ENCODE data around the gene MICALL2.

MICALL2 gene

DNA sequence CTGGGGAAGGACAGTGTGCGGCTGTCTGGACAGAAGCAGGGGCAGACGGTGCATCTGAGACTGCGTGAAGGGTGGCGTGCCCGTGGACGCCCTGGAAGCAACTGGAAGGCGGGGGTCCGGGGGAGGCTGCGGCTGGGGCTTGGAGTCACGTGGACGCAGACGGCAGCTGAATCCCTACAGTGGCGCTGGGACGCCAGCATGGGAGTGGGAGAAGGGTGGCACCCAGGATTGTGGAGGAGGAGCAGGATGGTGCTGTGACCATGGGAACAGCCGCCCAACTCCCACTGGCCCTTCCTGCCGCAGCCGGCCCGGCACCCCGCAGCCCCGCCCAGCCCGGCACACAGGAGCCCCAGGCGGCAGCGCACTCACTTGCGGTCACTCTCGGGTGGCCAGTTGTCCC lies 35.2 kb upstream of the MICALL2 start:
- in situ Hi-C loops (cut with MboI; ENCODE audit: low pct_unique_long_range_greater_than_20kb, low sequenced_read_pairs), result no loop called here
- no peak for DNase-seq

GRCh38 chr7:1493571-1493970 lies 34.3 kb upstream of the MICALL2 start:
- in situ Hi-C loops (cut with MboI; ENCODE audit: low pct_unique_long_range_greater_than_20kb, low sequenced_read_pairs), result no loop called here
- no peak for DNase-seq

GRCh38 chr7:1493129-1493528 lies 33.9 kb upstream of the MICALL2 start:
- in situ Hi-C loops (cut with MboI; ENCODE audit: low pct_unique_long_range_greater_than_20kb, low sequenced_read_pairs), result no loop called here
- DNase-seq, result no peak

DNA sequence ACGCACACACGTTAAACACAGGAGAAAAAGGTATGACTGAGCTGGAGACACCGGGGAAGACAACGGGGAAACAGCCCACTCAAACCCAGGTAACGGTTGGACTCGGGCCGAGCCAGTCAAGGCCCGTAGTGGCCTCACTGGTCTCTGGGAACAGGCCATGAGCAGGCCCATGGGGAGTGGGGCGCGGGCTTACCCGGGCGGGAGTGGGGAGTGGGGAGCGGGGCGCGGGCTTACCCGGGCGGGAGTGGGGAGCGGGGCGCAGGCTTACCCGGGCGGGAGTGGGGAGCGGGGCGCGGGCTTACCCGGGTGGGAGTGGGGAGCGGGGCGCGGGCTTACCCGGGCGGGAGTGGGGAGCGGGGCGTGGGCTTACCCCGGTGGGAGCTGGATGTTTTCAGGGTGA lies 33.4 kb upstream of the MICALL2 start:
- in situ Hi-C loops (cut with MboI; ENCODE audit: low pct_unique_long_range_greater_than_20kb, low sequenced_read_pairs), result no loop called here
- no peak for DNase-seq

- in situ Hi-C loops (cut with MboI; ENCODE audit: low pct_unique_long_range_greater_than_20kb, low sequenced_read_pairs), result no loop called here
- no peak for DNase-seq
These were observed 33.0 kb upstream of the MICALL2 start for GRCh38 chr7:1492221-1492620.

GRCh38 chr7:1490837-1491236 lies 31.6 kb upstream of the MICALL2 start:
- no peak for DNase-seq
- in situ Hi-C loops (cut with MboI; ENCODE audit: low pct_unique_long_range_greater_than_20kb, low sequenced_read_pairs), result no loop called here

- no peak for DNase-seq
- in situ Hi-C loops (cut with MboI; ENCODE audit: low pct_unique_long_range_greater_than_20kb, low sequenced_read_pairs), result no loop called here
These were observed 30.1 kb upstream of the MICALL2 start for GRCh38 chr7:1489336-1489735.

- in situ Hi-C loops (cut with MboI; ENCODE audit: low pct_unique_long_range_greater_than_20kb, low sequenced_read_pairs), result no loop called here
- DNase-seq, result no peak
These were observed 28.7 kb upstream of the MICALL2 start for GRCh38 chr7:1488016-1488415.

DNA sequence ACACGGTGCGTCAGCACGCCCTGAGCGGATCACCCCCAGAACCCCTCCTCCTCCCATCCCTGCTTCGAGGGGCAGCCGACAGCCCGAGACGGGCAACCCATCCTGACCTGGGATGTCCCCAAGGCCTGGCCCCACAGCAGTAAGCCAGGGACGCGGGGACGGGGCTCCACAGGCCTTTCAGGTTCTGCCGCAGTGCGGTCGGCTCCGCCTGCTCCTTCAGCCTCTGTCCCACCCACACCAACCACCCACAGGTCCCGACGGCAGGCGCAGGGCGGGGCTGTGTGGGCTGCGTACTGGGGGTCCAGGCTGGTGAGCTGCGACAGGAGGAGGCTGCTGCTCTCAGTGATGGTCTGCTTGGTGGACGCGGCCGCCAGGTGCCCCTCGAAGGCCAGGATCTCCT lies 28.2 kb upstream of the MICALL2 start:
- in situ Hi-C loops (cut with MboI; ENCODE audit: low pct_unique_long_range_greater_than_20kb, low sequenced_read_pairs), result no loop called here

GRCh38 chr7:1486571-1486970 lies 27.3 kb upstream of the MICALL2 start:
- no peak for DNase-seq
- in situ Hi-C loops (cut with MboI; ENCODE audit: low pct_unique_long_range_greater_than_20kb, low sequenced_read_pairs), result no loop called here

More for the DNA sequence above, 28.2 kb upstream of the MICALL2 start:
- DNase-seq, result no peak

DNA sequence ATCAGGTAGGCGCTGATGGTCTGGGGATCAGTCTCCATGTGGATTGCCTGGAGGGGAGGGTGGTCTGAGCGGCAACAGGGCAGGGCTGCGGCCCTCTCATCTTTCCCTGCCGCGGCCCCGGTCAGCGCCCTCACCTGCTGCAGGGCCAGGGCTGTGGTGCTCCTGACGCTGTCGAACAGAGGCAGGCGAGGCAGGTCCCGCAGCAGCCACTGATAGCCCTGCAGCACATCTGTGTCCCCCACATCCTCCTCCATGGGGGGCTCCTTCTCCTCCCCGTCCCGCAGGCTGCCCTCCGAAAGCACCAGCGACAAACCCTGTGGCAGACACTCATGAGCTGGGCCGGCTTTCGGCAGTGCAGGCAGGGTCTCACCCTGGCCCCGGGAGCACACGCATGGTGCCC lies 25.9 kb upstream of the MICALL2 start:
- in situ Hi-C loops (cut with MboI; ENCODE audit: low pct_unique_long_range_greater_than_20kb, low sequenced_read_pairs), result no loop called here

DNA sequence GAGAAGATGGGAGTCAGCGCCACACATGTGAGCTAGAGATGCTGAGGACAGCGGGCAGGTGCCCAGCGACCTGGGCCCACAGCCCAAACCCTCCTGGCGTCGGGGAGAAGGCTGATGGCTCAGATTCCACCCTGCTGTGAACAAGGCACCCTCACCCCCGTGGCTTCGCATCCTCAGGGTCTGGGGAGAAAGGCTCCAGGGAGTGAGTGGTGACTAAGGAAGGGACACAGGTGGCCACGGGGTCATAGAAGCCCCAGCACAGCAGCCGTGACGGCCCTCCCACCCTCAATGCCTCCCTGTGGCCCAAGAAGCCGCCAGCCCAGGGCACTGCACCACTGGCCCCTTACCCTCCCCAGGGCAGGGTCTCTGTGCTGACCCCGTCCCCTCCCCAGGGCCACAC lies 25.3 kb upstream of the MICALL2 start:
- no peak for DNase-seq
- in situ Hi-C loops (cut with MboI; ENCODE audit: low pct_unique_long_range_greater_than_20kb, low sequenced_read_pairs), result no loop called here

More for the DNA sequence above, 25.9 kb upstream of the MICALL2 start:
- DNase-seq, result no peak

- no peak for DNase-seq
- in situ Hi-C loops (cut with MboI; ENCODE audit: low pct_unique_long_range_greater_than_20kb, low sequenced_read_pairs), result no loop called here
These were observed 24.6 kb upstream of the MICALL2 start for GRCh38 chr7:1483536-1484505.

GRCh38 chr7:1483079-1483478 lies 23.8 kb upstream of the MICALL2 start:
- no peak for DNase-seq
- in situ Hi-C loops (cut with MboI; ENCODE audit: low pct_unique_long_range_greater_than_20kb, low sequenced_read_pairs), result no loop called here

- in situ Hi-C loops (cut with MboI; ENCODE audit: low pct_unique_long_range_greater_than_20kb, low sequenced_read_pairs), result no loop called here
- no peak for DNase-seq
These were observed 22.0 kb upstream of the MICALL2 start for GRCh38 chr7:1481300-1481699.

GRCh38 chr7:1480670-1481069 lies 21.4 kb upstream of the MICALL2 start:
- DNase-seq, result no peak
- in situ Hi-C loops (cut with MboI; ENCODE audit: low pct_unique_long_range_greater_than_20kb, low sequenced_read_pairs), result no loop called here

GRCh38 chr7:1479287-1479686 lies 20.0 kb upstream of the MICALL2 start:
- in situ Hi-C loops (cut with MboI; ENCODE audit: low pct_unique_long_range_greater_than_20kb, low sequenced_read_pairs), result no loop called here

GRCh38 chr7:1478480-1478879 lies 19.2 kb upstream of the MICALL2 start:
- no peak for DNase-seq
- in situ Hi-C loops (cut with MboI; ENCODE audit: low pct_unique_long_range_greater_than_20kb, low sequenced_read_pairs), result no loop called here

More at GRCh38 chr7:1479287-1479686, 20.0 kb upstream of the MICALL2 start:
- no peak for DNase-seq

DNA sequence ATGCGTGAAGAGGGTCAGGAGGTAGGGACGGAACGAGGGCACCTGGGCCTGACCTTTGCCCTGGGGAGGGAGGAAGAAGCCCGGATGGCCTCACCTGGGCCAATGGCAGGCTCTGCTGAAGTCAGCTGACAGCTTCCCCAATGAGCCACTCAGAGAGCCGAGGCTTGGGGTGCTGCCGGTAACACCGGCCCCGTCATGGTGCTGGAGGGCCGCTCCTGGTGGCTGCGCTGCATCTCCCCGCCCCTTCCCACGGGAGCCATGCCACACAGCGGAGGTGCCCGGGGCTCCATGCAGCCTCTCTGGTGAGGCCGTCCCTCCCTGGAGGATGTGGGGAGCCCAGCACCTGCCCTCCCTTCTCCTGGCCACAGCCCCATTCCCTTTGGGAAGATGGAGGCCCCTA lies 17.6 kb upstream of the MICALL2 start:
- in situ Hi-C loops (cut with MboI; ENCODE audit: low pct_unique_long_range_greater_than_20kb, low sequenced_read_pairs), result no loop called here
- no peak for DNase-seq

- no peak for DNase-seq
- in situ Hi-C loops (cut with MboI; ENCODE audit: low pct_unique_long_range_greater_than_20kb, low sequenced_read_pairs), result no loop called here
These were observed 16.7 kb upstream of the MICALL2 start for GRCh38 chr7:1475991-1476390.

DNA sequence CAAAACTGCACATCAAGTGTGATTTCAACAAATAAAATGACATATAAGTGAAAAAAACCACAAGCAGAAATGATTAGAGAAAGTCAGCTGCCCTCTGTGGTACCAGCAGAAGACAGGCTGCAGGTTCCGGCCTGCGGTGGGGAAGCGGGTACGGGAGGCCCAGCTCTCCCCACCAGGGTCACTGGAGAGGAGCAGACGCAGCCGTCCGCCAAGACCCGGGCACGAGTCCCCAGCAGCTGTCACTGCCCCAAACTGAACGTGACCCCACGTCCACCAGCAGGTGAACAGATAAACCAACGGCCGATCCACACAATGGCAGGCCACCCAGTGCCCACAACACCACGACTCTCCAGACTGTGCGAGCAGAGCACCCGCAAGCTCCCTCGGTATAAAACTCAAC lies 16.1 kb upstream of the MICALL2 start:
- no peak for DNase-seq
- in situ Hi-C loops (cut with MboI; ENCODE audit: low pct_unique_long_range_greater_than_20kb, low sequenced_read_pairs), result no loop called here
